OCI-LY1 (cell line): Measurements from ENCODE around the gene COL23A1.

Source experiments
- H2AFZ ChIP-seq: fragments of 200-600 bp; sonication (generic), shearing (Covaris generic); 2 replicates; pipeline ENCODE4 v1.6.0; 2014; ENCODE audit warnings: antibody characterized with exemption, mild to moderate bottlenecking, low read length
- H3F3A ChIP-seq: fragments of 200-600 bp; sonication (generic), shearing (Covaris generic); 2 replicates; pipeline ENCODE4 v1.6.0; 2014; ENCODE audit warnings: mild to moderate bottlenecking, antibody characterized with exemption, low read length, moderate library complexity; ENCODE audit not compliant: insufficient read depth
- H3K27ac ChIP-seq: fragments of 200-600 bp; sonication (generic); 2 replicates; pipeline ENCODE4 v1.5.1; 2014; ENCODE audit warnings: low read length, mixed run types, mild to moderate bottlenecking, low read depth; ENCODE audit not compliant: poor library complexity, severe bottlenecking
- H3K27me3 ChIP-seq: fragments of 200-600 bp; sonication (generic); 2 replicates; pipeline ENCODE4 v1.6.0; 2014; ENCODE audit warnings: antibody characterized with exemption, mild to moderate bottlenecking, low read length, moderate library complexity; ENCODE audit not compliant: insufficient read depth
- H3K36me3 ChIP-seq: fragments of 200-600 bp; sonication (generic); 2 replicates; pipeline ENCODE4 v1.6.1; 2014; ENCODE audit warnings: mild to moderate bottlenecking, antibody characterized with exemption, low read length, moderate library complexity, mixed read lengths; ENCODE audit not compliant: insufficient read depth
- H3K4me1 ChIP-seq: fragments of 200-600 bp; sonication (generic); 2 replicates; pipeline ENCODE4 v1.5.1; 2014; ENCODE audit warnings: mild to moderate bottlenecking, low read length, moderate library complexity; ENCODE audit not compliant: insufficient read depth, severe bottlenecking
- H3K4me2 ChIP-seq: fragments of 200-600 bp; sonication (generic), shearing (Covaris generic); 2 replicates; pipeline ENCODE4 v1.6.1; 2014; ENCODE audit warnings: low read length
- H3K4me3 ChIP-seq: fragments of 200-600 bp; sonication (generic); 2 replicates; pipeline ENCODE4 v1.5.1; 2014; ENCODE audit warnings: low read length, low read depth, mild to moderate bottlenecking, mixed read lengths; ENCODE audit not compliant: poor library complexity, severe bottlenecking
- H3K79me2 ChIP-seq: fragments of 200-600 bp; shearing (Covaris generic); 2 replicates; pipeline ENCODE4 v1.6.1; 2016; ENCODE audit warnings: mixed run types, low read length, mixed read lengths; ENCODE audit not compliant: insufficient read depth
- H3K9ac ChIP-seq: fragments of 200-600 bp; sonication (generic), shearing (Covaris generic); 2 replicates; pipeline ENCODE4 v1.6.1; 2014; ENCODE audit warnings: mild to moderate bottlenecking, low read length, mixed read lengths
- H3K9me2 ChIP-seq: fragments of 200-600 bp; sonication (generic), shearing (Covaris generic); 2 replicates; pipeline ENCODE4 v1.6.1; 2014; ENCODE audit warnings: low read depth, mild to moderate bottlenecking, low read length, mixed read lengths
- H3K9me3 ChIP-seq: fragments of 200-600 bp; shearing (Covaris generic); 2 replicates; pipeline ENCODE4 v1.6.1; 2014; ENCODE audit warnings: low read length, mixed read lengths
- H4K20me1 ChIP-seq: fragments of 200-600 bp; sonication (generic), shearing (Covaris generic); 2 replicates; pipeline ENCODE4 v1.6.0; 2016; ENCODE audit warnings: mild to moderate bottlenecking, low read length; ENCODE audit not compliant: insufficient read depth
- CTCF ChIP-seq: fragments of 200-600 bp; sonication (generic), shearing (Covaris generic); IDR thresholded peaks from 2 replicates; pipeline ENCODE4 v1.5.1; 2017; ENCODE audit warnings: mild to moderate bottlenecking, antibody characterized with exemption, low read length, moderate library complexity, mixed read lengths
- EZH2 ChIP-seq: fragments of 200-600 bp; sonication (generic), shearing (Covaris generic); IDR thresholded peaks from 2 replicates; pipeline ENCODE4 v1.8.0; 2017; ENCODE audit warnings: borderline replicate concordance, mixed run types, mild to moderate bottlenecking, antibody characterized with exemption, low read length, moderate library complexity, mixed read lengths

Gene COL23A1

GRCh38 chr5:178533136-178533535 is 57.1 kb downstream of the COL23A1 start:
- Histone ChIP-seq H3K4me3 (no peak overlapping the region), H3K9ac (no peak overlapping the region), H3K36me3 (no peaks in the 10 kb centered on the region), H3K4me1 (no peaks in the 10 kb centered on the region), H3K4me2 (no peak overlapping the region), H2AFZ (no peak overlapping the region), H3K9me3 (no peaks in the 10 kb centered on the region), H3K9me2 (no peaks in the 10 kb centered on the region), H3K79me2 (no peaks in the 10 kb centered on the region), H3K27me3 (no peaks in the 10 kb centered on the region), H4K20me1 (no peaks in the 10 kb centered on the region), H3F3A (no peaks in the 10 kb centered on the region), H3K27ac (no peak overlapping the region)
- no peak for TF ChIP-seq EZH2
- TF ChIP-seq CTCF: no peak

- H3K27ac ChIP-seq: no peak overlapping the region
Measured at GRCh38 chr5:178532666-178533065, 57.5 kb downstream of the COL23A1 start.

GRCh38 chr5:178532236-178532635 is 58.0 kb downstream of the COL23A1 start:
- no peaks in the 10 kb centered on the region for H3K36me3 ChIP-seq
- H2AFZ ChIP-seq: no peak overlapping the region
- no peaks in the 10 kb centered on the region for H3K4me1 ChIP-seq
- no peak overlapping the region for H3K4me2 ChIP-seq
- no peak overlapping the region for H3K9ac ChIP-seq
- H4K20me1 ChIP-seq: no peaks in the 10 kb centered on the region
- no peaks in the 10 kb centered on the region for H3F3A ChIP-seq
- H3K27me3 ChIP-seq: 0 out of 2 replicates have a peak, but pooled peaks cover 3% of the 10 kb centered on the region
- no peak overlapping the region for H3K27ac ChIP-seq
- no peaks in the 10 kb centered on the region for H3K9me2 ChIP-seq
- TF ChIP-seq CTCF (no peak), EZH2 (no peak)
- no peak overlapping the region for H3K4me3 ChIP-seq
- no peaks in the 10 kb centered on the region for H3K9me3 ChIP-seq
- no peaks in the 10 kb centered on the region for H3K79me2 ChIP-seq

More at GRCh38 chr5:178532666-178533065, 57.5 kb downstream of the COL23A1 start:
- H3K9ac ChIP-seq: no peak overlapping the region
- TF ChIP-seq CTCF (no peak), EZH2 (no peak)
- no peaks in the 10 kb centered on the region for H3K36me3 ChIP-seq
- no peaks in the 10 kb centered on the region for H3K9me3 ChIP-seq
- H3K4me3 ChIP-seq: no peak overlapping the region
- no peaks in the 10 kb centered on the region for H3K79me2 ChIP-seq
- no peaks in the 10 kb centered on the region for H3K27me3 ChIP-seq
- no peak overlapping the region for H3K4me2 ChIP-seq
- no peak overlapping the region for H2AFZ ChIP-seq
- no peaks in the 10 kb centered on the region for H3K9me2 ChIP-seq
- H3F3A ChIP-seq: no peaks in the 10 kb centered on the region
- no peaks in the 10 kb centered on the region for H3K4me1 ChIP-seq
- no peaks in the 10 kb centered on the region for H4K20me1 ChIP-seq
